Suprapubic skin (tissue), 4 donors: ENCODE results near the gene TREML4. TPM values are rescaled to one million over a fixed set of nuclear protein-coding genes. Genes with fewer than 3 reads are reported as not detected.
"Not testable (repeated sequence)": the region's sequence is repeated elsewhere in the genome, so short reads cannot be mapped to it uniquely, and the experiment has no call there.

Source experiments
- DNase-seq, 2 donors: peaks; one replicate each; pipeline ENCODE4 v3.0.0-alpha.2; 2019; ENCODE audit warnings: low spot score in 2 of 2
- H3K27ac ChIP-seq: fragments of 200-600 bp; sonication (generic); one replicate; pipeline ENCODE4 v1.5.1; 2019
- H3K27me3 ChIP-seq: fragments of 200-600 bp; sonication (generic); one replicate; pipeline ENCODE4 v1.5.1; 2019
- H3K36me3 ChIP-seq: fragments of 200-600 bp; sonication (generic); one replicate; pipeline ENCODE4 v1.5.1; 2019
- H3K4me1 ChIP-seq: fragments of 200-600 bp; sonication (generic); one replicate; pipeline ENCODE4 v1.5.1; 2019
- H3K4me3 ChIP-seq: fragments of 200-600 bp; sonication (generic); one replicate; pipeline ENCODE4 v1.5.1; 2019; ENCODE audit warnings: mild to moderate bottlenecking
- H3K9me3 ChIP-seq: fragments of 200-600 bp; sonication (generic); one replicate; pipeline ENCODE4 v1.5.1; 2019
- EP300 ChIP-seq: sonication (generic); formaldehyde crosslinking; IDR thresholded peaks from one replicate; pipeline ENCODE4 v1.6.1; 2017; ENCODE audit warnings: antibody characterized with exemption
- POLR2A ChIP-seq, 2 donors: fragments of 450-650 bp; IDR thresholded peaks; one replicate each; pipeline ENCODE4 v1.6.1; 2017; ENCODE audit warnings: antibody characterized with exemption in 2 of 2, mild to moderate bottlenecking in 2 of 2, moderate library complexity in 2 of 2
- POLR2AphosphoS5 ChIP-seq, 3 donors: sonication (generic); formaldehyde crosslinking; IDR thresholded peaks; one replicate each; pipeline ENCODE4 v1.6.1; 2017; ENCODE audit warnings: antibody characterized with exemption in 3 of 3
- WGBS: methylation state at CpG from one replicate; pipeline ENCODE4 v1.1.5; 2018; 5-methylcytosine and 5-hydroxymethylcytosine counted together
- total RNA-seq, 4 donors: library from RNA; depleted of rRNA; stranded (reverse); fragments of >200 nt; gene quantifications; one replicate each; pipeline ENCODE4 v1.1.0, GENCODE V29; 2016
- TF ChIP-seq, protein P1 (sequence below), 2 donors: fragments of 200-600 bp in 1 of 2; fragments of 450-650 bp in 1 of 2; sonication (generic) in 1 of 2; IDR thresholded peaks; one replicate each; pipeline ENCODE4 v1.5.1; 2016 to 2019; ENCODE audit warnings: antibody characterized with exemption in 2 of 2, mild to moderate bottlenecking in 1 of 2, moderate library complexity in 1 of 2

TREML4 gene
- total RNA-seq, 4 donors from 2014 or later = not detected

DNA sequence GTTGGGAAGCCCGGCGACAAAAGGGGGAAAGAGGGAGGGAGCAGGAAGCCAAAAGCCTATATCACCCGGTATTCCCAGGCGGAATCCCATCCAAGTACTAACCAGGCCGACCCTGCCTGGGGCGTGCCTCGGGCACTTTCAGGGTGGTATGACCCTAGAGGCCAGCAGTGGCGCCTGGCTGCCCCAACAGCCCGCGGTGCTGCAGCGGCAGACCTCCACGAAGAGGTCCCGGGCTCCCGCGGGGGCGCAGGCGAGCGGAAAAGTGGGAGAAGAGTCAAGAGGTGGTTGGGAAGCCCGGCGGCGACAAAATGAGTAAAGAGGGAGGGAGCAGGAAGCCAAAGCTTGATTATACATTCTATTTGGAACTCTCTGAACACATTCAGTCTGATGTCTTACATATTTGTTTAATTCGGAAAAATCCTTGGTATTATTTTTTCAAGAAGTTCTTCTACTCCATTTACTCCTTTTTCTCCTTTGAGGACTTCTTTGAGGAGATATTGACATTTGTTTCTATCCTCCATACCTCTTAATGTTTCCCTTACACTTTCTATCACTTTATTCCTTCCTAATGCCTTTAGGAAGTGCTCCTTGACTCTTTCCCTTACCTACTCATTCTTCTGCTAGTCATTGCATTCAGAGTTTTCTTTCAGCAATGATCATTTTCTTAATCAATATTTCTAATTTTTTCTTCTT lies 11.5 kb downstream of the TREML4 start:
- 9% methylated on average over 22 of the region's 22 CpGs for WGBS
- H3K36me3 ChIP-seq = no peaks in the 10 kb centered on the region
- H3K9me3 ChIP-seq = no peaks in the 10 kb centered on the region
- DNase-seq = no peak
- H3K4me1 ChIP-seq = no peaks in the 10 kb centered on the region
- peaks cover 63% of the 10 kb centered on the region for H3K27me3 ChIP-seq
- no peak overlapping the region for H3K4me3 ChIP-seq
- TF ChIP-seq, protein P1, sequence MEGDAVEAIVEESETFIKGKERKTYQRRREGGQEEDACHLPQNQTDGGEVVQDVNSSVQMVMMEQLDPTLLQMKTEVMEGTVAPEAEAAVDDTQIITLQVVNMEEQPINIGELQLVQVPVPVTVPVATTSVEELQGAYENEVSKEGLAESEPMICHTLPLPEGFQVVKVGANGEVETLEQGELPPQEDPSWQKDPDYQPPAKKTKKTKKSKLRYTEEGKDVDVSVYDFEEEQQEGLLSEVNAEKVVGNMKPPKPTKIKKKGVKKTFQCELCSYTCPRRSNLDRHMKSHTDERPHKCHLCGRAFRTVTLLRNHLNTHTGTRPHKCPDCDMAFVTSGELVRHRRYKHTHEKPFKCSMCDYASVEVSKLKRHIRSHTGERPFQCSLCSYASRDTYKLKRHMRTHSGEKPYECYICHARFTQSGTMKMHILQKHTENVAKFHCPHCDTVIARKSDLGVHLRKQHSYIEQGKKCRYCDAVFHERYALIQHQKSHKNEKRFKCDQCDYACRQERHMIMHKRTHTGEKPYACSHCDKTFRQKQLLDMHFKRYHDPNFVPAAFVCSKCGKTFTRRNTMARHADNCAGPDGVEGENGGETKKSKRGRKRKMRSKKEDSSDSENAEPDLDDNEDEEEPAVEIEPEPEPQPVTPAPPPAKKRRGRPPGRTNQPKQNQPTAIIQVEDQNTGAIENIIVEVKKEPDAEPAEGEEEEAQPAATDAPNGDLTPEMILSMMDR (IDR thresholded peaks at IDR 0.05) = no peak
- no peak for TF ChIP-seq POLR2A (IDR thresholded peaks at IDR 0.05)
- H3K27ac ChIP-seq = no peak overlapping the region

DNA sequence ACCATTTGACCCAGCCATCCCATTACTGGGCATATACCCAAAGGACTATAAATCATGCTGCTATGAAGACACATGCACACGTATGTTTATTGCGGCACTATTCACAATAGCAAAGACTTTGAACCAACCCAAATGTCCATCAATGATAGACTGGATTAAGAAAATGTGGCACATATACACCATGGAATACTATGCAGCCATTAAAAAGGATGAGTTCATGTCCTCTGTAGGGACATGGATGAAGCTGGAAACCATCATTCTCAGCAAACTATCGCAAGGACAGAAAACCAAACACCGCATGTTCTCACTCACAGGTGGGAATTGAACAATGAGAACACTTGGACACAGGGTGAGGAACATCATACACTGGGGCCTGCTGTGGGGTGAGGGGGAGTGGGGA lies 18.4 kb downstream of the TREML4 start:
- not testable (repeated sequence) for H3K9me3 ChIP-seq, H3K4me3 ChIP-seq, DNase-seq, H3K36me3 ChIP-seq, H3K4me1 ChIP-seq, H3K27ac ChIP-seq
- WGBS = 91% methylated on average over 4 of the region's 4 CpGs
- peaks cover 30% of the 10 kb centered on the region for H3K27me3 ChIP-seq

DNA sequence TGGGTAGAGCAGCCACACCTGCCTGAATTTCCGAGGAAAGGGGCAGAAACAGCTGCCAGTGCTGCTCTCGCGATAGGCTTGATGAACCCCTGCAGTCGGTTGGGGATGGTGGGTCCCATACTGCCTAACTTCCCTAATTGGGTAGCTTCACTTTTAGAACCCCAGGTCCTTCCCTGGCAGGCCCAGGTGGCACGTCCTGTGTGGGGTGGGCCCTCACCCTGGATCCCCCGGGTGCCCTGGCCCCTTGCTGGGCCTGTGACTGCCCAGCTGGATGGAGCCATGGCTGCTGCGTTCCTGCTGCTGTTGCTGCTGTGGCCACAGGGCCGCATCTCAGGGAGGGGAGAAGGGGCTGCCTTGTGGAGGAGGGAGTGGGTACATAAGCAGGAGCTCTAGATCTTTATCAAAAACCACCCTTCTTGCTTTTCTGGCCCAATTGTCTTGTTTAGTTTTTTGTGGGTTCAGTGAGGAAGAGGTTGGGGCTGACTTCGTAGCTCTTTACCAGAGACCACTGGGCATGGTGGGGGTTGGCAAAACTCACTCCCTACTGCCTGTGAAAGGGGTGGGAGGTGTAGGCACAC lies 19.2 kb downstream of the TREML4 start:
- TF ChIP-seq EP300 (no peak), POLR2AphosphoS5 (IDR thresholded peaks at IDR 0.05) (no peak), POLR2A (IDR thresholded peaks at IDR 0.05) (no peak)
- TF ChIP-seq, protein P1 (IDR thresholded peaks at IDR 0.05) = no peak
- peaks cover 28% of the 10 kb centered on the region for H3K27me3 ChIP-seq
- whole genome bisulfite sequencing = 72% methylated on average over 8 of the region's 9 CpGs

DNA sequence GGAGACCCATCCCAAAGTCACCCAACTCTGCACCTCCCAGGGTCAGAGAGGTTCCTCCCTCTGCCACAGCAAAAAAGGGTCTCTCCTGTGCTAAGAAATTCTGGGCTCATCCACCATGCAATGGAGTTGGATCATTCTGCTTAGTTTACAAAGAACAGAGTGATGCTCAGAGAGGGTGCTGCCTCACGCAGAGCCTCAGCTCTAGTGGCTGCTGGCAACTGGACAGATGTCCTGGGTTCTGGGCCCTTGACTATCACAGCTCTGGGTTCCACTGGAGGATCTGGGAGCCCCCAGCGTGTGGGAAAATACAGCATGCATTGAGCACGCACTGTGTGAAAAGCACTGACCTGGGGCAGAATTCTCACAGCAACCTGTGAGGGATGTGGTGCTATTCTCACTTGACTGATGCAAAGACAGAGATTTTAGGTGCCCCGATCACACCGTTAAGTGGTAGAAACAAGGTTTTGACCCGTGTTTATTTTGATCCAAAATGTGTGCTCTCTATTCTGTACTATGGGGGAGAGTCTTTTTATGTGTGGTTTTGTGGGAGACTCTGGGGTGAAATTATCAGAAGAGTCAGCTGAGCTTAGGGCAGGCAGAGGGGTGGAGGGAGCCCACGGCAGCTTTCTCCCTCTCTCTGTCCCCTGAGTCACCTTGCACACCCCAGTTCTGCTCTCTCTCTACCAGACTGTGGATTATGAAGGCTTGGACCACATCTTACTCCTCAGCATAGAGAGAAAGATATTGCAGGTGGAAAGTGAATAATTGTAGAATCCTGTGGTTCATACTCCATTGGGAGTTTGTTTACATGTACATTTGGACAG lies 19.9 kb downstream of the TREML4 start:
- no peaks in the 10 kb centered on the region for H3K4me1 ChIP-seq
- no peaks in the 10 kb centered on the region for H3K9me3 ChIP-seq
- H3K27me3 ChIP-seq = peaks cover 26% of the 10 kb centered on the region
- TF ChIP-seq, protein P1 (IDR thresholded peaks at IDR 0.05) = no peak
- no peak for TF ChIP-seq POLR2A (IDR thresholded peaks at IDR 0.05)
- no peak overlapping the region for H3K4me3 ChIP-seq
- 85% methylated on average over 6 of the region's 7 CpGs for WGBS
- DNase-seq = no peak
- H3K27ac ChIP-seq = no peak overlapping the region
- H3K36me3 ChIP-seq = no peaks in the 10 kb centered on the region

More for the DNA sequence above, 19.2 kb downstream of the TREML4 start:
- no peak overlapping the region for H3K27ac ChIP-seq
- H3K4me1 ChIP-seq = no peaks in the 10 kb centered on the region
- no peak for DNase-seq
- H3K4me3 ChIP-seq = no peak overlapping the region
- H3K9me3 ChIP-seq = no peaks in the 10 kb centered on the region
- no peaks in the 10 kb centered on the region for H3K36me3 ChIP-seq

DNA sequence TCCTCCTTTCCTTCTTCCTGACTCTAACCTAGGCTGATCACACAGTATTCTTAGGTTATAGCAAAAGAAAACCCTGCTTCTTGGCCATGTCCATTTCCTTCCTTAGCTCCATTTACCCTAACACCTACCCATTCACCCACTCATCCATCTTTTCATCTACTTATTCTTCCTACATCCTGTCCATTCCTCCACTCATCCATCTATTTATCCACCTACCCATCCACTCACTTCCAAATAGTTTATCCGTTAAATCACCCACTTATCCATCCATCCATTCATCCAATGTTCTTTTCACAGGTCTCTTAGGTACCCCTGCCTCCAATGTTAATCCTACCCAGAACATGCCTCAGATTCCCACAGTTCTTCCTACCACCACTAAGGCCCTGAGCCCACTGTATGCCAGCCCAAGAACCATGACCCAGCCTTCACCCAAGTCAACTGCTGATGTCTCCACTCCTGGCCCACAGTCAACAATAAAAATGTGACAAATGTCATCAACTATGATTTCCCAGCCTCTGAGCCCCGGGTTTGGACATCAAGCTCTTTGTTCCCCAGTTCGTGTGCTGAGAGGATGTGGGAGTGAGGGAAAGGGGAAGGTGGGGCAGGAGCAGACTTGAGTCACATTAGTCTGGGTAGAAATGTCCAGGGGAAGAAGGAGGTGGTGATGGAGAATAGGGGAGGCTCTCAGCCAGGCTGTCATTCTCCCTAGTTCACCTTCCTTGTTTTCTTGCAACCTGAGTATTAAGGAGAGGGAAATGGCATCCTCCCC lies 24.4 kb downstream of the TREML4 start:
- Histone ChIP-seq H3K4me3 (no peak overlapping the region), H3K4me1 (no peaks in the 10 kb centered on the region), H3K27me3 (peaks cover 27% of the 10 kb centered on the region), H3K9me3 (no peaks in the 10 kb centered on the region), H3K36me3 (no peaks in the 10 kb centered on the region), H3K27ac (no peak overlapping the region)
- 79% methylated on average over 3 of the region's 3 CpGs for WGBS
- DNase-seq = no peak
- TF ChIP-seq POLR2A (IDR thresholded peaks at IDR 0.05) (no peak), EP300 (no peak), POLR2AphosphoS5 (IDR thresholded peaks at IDR 0.05) (no peak)
- TF ChIP-seq, protein P1 (IDR thresholded peaks at IDR 0.05) = no peak
